GM21737 (cell line): ENCODE data around the gene TTC34.

Source experiments
- ATAC-seq: cut with Tn5 transposase; IDR thresholded peaks from one replicate; pipeline ENCODE4 v1.9.1; 2021; ENCODE audit warnings: mild to moderate bottlenecking, moderate library complexity; ENCODE audit not compliant: unreplicated experiment

The TTC34 gene

DNA sequence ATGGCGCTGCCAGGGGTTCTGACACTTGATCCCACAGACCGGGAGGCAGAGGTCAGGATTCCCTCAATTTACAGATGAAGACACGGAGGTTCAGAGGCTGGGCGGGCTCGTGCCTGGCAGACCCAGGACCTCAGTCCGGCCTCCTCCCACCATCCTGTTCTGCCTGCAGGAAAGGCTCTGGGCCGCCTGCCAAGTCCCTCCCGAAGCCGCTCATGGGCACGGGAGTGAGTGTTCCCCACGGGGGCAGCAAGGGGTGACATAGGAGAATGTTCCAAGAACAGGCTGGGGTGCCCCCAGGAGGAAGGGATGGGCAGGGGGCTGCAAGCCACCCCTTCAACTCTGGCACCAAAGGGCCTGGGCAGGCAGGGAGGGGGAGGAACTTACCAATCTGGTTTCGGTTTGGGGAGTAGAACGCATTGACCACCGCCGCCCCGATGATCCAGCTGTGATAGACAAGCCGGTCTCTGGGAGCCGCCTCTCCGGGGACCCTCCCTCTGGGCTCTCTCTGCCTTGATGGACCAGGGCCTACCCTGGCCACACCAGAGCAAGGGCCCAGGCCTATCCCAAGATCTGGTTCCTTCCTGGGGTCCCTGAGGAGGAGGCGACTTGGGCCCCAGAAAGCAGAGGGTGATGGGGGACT lies 207.4 kb downstream of the TTC34 start:
- ATAC-seq = no peak

DNA sequence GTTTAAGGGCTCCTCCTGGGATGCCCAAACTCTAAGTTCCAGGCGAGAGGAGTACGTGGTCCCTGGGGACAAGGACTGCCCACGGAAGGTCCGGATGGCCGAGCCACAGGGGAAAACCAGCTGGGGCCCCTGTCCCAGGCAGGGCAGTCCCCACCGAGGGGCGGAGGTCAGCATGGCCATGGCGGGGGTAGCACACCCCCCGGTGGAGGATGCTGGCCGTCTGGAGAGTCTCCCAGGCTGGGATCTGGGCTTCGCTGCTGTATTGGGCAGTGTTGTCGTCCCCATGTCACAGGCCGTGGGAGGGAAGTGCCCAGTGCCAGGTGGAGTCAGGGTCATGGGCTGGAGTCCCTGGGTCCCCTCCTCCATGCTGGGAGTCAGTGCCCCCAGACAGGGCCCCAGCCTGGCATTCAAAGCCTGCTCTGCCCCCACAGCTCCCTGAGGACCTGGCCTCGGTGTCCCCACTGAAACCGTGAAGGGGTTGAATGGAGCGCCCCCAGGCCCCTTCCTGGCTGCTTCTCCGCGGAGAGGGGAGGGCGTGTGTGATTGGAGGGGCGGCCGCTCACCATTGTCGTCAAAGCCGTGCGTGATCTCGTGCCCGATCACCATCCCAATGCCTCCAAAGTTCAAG lies 208.1 kb downstream of the TTC34 start:
- no peak for ATAC-seq

DNA sequence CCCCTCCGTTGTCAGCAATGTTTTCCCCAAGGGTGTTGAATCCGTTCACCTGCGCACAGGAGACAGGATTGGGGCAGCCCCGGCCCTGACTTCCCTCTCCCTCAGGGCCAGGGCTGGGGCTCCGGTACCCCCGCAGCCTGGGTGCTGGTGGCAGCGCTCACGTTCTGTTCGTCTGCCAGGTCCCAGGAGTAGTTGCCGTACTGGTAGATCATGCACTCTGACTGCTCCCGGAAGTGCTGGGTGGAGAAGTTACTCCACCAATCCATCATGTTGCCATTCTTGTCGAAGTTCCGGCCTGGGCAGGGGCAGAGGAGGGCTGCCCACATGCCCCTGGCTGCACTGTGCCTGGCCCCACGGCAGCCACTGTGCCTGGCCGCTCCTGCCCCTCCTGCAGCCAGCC lies 208.8 kb downstream of the TTC34 start:
- ATAC-seq = no peak

DNA sequence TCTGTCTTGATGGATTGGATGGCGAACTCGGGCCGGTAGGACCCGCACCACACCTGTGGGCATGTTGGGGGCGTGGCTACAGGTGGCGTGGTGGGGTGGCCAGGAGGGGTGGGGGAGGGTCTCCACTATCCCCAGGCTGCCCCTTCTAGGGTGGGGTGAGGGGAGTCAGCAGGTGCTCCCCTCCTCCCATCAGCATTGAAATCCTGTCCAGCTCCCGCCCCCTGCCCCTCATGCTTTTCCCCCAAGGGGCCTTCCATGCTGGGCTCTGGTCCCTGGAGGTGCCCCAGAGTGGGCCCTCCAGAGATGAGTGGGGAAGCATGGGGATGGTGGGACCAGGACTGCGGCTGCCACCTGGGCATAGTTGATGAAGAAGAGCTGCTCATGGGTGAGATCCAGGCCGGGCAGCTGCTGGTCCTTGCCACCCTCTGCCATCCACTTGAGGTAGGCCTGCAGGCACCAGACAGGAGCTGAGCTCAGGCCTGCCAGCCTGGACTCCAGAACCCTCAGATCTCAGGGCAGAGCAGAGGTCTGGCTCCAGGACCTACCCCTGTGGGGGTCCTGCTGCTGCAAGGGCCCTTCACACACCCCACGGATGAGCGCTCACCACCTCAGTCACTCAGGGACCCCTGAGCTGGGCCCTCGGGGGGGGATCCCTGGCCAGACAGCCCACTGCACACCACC lies 209.8 kb downstream of the TTC34 start:
- ATAC-seq = no peak

DNA sequence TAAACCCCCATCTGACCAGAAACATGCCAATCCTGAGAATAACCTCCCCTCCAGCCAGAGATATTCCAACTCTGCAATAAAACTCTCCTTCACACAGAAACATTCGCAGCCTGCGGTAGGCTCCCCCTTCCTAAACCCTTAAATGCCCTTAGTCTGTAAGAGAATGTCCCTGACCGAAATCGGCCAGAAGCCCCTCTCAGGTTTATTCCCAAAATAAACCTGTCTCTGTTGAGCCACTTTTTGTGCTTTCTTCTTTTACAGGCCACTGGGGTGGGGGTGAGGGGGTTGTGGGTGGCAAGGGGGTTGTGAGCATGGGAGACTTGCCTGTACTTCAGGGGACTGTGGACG lies 210.3 kb downstream of the TTC34 start:
- ATAC-seq = no peak

DNA sequence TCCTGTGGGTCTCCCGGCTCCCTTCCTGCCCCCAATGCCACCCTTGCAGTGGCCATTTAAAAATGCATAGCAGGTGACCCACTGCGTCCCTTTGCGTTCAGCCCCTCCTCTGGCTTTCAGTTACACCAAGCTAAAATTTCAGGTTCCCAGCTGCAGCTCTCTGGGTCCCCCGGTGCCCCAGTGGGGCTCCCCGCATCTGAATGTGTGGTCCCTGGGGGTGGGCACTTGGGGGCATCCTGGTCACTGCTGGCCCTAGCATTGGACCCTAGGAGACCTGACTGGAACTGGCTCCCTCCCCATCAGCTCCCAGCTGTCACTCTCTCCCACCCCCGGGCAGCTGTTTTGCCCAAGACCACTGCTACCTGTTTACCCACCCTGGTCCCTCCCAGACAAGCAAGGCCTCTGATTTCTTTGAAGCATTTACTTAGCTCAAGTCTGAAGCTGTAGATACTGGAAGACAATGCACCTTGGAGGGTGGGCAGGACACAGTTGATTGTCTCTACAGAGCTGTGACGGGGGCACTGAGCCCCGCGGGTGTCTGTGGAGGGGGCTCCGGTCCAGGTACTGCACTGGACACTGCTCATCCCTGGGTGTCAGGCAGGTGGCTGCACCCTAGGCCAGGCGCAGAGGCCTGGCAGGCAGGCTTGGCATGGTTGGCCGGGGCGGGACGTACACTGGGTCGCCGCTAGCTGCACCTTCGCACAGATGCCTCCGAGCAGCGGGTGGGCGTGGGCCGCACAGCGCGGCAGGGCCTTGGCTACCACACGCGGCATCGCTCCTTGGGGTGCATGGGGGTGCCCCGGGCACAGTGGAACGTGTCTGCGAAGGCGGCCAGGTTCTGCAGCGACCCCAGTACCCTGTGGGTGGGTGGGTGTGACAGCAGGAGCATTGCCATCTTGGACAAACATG lies 211.0 kb downstream of the TTC34 start:
- no peak for ATAC-seq

DNA sequence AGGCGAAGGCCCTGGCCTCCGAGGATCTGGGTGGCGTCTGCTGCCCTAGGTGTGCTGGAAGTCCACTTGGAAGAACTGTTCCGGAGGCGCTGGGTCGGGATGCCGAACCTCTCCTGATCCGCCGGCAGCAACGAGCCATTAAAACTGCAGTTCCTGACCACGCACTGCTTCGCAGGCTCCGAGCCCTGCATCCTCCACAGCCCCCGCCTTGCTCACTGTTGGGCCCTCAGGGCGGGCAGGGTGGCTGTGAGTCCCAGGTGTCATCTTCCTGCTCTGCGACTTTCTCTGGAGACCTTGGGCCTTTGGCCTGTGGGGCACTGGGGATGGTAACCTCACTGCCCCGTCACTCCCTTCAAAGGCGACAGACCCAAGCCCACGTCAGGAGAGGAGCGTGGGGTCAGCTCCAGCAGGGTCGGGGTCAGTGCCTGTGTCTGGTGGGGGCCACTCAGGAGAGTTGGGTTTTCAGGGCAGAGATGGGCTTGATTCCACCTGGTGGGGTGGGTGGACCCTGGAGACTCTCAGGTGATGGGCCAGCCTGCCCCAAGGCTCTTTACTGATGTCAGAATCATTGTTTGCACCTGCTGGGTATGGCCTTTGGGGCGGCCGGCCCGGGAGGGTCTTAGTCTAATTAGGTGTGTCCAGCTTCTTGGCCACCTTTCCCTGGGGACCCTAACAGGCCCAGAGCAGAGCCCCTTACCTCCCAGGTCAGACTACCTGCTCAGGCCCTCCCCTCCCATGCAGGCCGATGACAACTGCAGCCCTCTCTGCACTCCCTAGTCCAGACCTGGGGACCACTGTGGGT lies 211.9 kb downstream of the TTC34 start:
- no peak for ATAC-seq

DNA sequence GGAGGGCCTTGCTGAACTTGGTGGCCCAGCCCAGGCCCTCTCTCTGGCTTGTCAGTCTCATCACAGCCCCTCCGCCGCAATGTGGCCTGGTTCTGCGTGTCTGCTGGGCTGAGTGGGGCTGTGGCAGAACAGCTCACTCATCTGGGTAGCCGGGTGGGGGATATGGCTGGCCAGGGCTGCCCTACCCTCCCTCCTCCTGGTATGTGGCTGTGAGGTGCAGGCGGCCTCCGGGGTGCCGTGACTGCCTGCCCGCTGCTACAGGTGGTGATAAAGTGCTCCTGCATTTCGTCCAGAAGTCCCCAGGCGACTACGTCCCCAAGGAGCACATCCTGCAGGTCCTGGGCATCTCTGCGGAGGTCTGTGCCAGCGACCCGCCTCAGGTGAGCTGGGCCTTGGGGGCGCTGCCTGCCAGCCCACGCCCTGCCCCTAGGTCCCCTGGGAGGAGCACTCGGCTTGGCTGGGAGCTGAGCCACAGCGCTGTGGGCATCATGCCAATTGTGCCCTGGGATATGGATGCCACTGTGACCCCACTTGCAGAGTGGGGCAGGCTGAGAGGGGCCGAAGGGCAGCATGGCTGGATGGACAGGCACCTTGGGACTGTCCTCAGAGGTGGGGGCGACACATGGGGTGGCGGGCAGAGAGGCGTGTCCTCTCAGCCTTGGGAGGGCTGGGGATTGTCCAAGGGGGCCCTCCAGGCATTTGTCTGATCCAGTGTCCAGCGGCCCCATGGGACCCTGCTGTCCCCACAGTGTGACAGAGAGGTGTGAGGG lies 212.6 kb downstream of the TTC34 start:
- no peak for ATAC-seq

DNA sequence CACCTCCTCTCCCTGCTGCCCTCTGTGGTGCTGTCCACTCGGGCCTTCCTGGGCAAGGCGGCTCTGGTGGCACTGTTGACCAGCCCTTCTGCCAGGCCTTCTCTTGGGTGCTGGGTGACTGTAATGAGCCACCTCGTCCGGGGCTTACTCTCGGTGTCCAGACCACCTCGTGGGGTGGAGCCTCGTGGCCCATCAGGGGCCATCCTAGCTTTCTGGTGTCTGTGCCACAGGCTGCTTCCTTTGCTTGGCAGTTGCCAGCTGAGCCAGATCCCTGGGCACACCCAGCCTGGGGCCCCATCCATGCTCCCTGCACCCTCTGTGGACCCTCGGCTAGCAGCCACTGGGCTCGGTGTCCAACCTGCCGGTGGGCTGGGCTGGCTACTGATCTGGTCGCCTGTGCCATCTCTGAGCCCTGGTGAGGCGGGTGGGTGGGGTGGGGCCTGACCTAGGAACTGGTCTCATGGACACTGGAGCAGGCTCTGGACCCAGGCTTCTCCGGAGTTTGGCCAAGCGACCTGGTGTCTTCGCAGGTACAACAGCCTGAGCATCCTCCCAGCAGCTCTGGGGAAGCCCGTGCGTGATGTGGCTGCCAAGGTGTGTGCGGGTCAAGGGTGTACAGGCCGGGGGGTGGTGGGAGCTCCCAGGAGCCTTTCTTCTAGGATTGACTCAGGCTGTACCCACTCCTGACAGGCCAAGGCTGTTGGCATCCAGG lies 213.5 kb downstream of the TTC34 start:
- ATAC-seq = no peak

DNA sequence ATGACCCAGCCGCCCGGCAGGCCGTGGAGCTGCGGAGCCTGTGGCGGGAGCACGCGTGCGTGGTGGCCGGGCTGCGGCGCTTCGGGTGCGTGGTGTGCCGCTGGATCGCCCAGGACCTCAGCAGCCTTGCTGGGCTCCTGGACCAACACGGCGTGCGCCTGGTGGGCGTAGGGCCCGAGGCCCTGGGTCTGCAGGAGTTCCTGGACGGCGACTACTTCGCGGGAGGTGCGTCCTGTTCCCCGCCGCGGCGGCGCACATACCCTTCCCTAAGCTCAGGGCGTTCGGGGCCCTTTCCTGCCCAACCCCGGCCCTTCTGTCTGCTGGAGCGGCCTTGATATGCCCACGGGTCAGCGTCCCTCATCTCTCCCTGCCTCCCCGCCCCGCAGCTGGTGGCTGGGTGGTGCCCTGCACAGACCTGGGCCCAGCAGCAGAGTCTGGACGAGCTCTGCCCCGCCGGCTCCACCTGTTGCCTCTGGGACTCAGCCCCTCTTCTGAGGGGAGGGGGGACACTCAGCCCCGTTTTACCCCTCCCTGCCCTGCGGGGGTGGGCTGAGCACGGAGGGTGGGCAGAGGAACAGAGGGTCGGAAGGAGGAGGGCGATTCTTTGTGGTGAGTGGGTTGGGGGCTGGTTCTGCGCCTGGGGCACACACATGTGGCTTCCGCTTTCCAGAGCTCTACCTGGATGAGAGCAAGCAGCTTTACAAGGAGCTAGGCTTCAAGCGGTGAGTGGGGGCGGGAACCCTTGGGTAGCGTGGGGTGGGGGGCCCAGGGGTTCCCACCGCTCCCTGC lies 214.2 kb downstream of the TTC34 start:
- ATAC-seq = no peak

DNA sequence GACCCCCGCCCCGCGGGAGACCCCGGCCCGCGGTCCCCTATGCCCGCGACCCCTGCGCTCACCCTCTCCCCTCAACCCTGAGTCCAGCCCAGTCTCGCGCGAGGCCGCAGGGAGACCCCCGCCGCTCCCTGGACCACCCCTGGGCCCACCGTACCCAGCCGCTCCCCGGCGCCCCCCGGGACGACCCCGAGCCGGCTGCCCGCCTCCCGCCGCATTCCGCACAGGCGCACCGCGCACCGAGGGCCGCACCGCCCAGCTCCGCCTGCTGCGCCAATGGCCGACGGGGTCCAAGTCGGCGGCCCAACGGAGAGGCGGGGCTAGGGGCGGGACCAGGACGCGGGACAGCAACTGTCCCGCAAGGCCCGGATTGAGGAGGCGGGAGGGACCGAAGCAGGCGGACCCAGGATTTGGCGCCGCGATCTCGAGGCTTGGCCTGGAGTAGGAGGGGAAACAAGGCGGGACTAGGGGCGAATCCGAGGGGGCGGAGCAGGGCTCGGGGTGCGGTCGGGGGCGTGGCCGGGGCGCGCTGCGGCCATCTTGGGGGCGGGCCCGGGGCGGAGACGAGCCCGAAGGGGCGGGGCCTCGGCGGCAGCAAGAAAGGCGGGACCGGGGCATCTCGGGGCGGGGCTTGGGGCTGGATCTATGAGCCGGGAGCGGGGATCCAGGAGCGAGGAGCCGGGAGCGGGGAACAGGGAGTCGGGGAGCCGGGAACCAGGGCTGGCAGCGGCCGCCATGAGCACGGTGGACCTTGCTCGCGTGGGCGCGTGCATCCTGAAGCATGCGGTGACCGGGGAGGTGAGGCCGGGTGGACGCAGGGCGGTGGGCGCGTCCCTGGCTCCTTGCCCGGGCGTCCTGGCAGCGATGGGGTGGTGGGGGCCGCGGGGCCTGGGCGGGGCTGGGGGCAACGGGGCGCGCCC lies 215.1 kb downstream of the TTC34 start, which contains the start of gene PRXL2B:
PRXL2B (plus strand) TSS at position 624 of the 917 bp plus-strand sequence; CDS start at position 733, 109 bp downstream.
- ATAC-seq = peak; percentile 61
